GM10266 (cell line): ENCODE data around the gene TTC23.

Experiments
- DNase-seq: peaks from one replicate; pipeline ENCODE4 v3.0.0; 2012; ENCODE audit errors: extremely low spot score
- TF ChIP-seq, protein P1 (sequence below): IDR thresholded peaks from 2 replicates; pipeline ENCODE4 v1.5.1; 2012; ENCODE audit warnings: mild to moderate bottlenecking, low read depth; ENCODE audit not compliant: control insufficient read depth, insufficient read depth; ENCODE audit errors: missing control alignments

Gene TTC23

DNA sequence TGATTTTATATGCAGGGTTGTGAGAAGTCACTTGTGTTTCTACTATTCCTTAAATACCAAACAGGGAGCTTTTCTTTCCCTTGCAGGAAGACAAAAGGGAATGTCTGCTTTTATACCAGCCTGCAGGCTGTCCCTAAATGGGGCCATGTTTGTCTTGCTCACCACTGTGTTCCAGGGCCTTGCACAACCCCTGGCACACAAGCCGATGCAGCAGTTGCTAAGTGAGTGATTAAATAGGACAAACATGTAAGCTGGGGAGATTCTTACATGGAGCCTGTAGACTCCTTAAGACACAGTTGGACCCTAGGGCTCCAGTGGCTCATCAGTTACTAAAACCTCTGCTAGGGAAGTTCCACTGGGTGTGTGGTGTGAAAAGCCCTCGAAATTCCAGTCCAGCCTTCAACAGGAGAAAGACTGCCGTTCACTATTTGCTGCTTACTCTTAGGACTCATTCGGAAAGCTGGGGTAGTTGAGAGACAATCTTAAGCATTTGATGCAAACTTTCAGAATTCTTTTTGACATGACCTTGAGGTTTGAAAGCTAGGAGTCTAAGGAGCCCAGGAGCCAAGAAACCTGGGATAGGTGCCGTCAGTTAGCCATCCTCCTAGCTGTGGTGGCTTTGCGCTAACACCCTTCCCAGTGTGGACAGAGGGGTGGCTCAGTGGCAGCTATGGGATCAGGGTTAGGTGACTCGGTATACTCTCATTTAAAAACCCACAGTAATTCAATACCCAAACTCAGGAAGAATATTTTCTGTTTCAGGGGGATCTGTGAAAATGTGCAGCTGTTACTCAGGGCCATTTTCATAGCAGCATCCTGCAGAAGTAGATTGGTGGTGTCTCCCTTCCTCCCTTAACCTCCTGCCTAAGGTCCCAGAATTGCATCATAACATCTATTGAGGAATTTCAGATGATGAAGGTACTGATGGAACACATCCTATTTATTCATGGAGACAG lies 105.4 kb downstream of the TTC23 start:
- TF ChIP-seq, protein P1, sequence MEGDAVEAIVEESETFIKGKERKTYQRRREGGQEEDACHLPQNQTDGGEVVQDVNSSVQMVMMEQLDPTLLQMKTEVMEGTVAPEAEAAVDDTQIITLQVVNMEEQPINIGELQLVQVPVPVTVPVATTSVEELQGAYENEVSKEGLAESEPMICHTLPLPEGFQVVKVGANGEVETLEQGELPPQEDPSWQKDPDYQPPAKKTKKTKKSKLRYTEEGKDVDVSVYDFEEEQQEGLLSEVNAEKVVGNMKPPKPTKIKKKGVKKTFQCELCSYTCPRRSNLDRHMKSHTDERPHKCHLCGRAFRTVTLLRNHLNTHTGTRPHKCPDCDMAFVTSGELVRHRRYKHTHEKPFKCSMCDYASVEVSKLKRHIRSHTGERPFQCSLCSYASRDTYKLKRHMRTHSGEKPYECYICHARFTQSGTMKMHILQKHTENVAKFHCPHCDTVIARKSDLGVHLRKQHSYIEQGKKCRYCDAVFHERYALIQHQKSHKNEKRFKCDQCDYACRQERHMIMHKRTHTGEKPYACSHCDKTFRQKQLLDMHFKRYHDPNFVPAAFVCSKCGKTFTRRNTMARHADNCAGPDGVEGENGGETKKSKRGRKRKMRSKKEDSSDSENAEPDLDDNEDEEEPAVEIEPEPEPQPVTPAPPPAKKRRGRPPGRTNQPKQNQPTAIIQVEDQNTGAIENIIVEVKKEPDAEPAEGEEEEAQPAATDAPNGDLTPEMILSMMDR, result no peak
- no peak for DNase-seq

GRCh38 chr15:99143242-99143641 lies 106.1 kb downstream of the TTC23 start:
- TF ChIP-seq, protein P1, result no peak

DNA sequence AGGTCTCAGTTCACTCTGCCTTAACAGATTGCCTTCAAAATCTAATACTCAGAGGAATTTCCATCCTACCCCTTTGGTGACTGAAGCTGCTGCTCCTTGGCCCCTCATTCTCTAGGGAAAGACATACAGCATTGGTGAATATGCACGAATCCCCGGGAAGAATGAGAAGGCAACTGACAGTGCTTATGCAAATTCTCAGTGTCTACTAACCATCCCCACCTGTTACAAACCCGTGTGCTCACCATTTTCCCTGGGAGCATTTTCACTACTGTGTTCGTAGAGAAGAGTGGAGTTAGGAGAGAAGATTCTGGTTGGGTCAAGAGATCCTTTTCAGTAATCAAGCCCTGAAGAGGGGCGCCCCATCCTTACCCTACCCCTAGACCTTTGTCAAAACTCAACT lies 106.8 kb downstream of the TTC23 start:
- TF ChIP-seq, protein P1, result no peak
- DNase-seq, result no peak

More at GRCh38 chr15:99143242-99143641, 106.1 kb downstream of the TTC23 start:
- DNase-seq, result no peak

GRCh38 chr15:99141943-99142342 lies 107.4 kb downstream of the TTC23 start:
- no peak for DNase-seq
- TF ChIP-seq, protein P1, result no peak

- TF ChIP-seq, protein P1, result no peak
- no peak for DNase-seq
These were observed 108.8 kb downstream of the TTC23 start for GRCh38 chr15:99140590-99140989.

- TF ChIP-seq, protein P1, result no peak
- no peak for DNase-seq
These were observed 110.1 kb downstream of the TTC23 start for GRCh38 chr15:99139276-99139675.

- TF ChIP-seq, protein P1, result no peak
- DNase-seq, result no peak
These were observed 110.8 kb downstream of the TTC23 start for GRCh38 chr15:99138491-99138982.
